GM13977 (cell line): ENCODE results near the gene GDF10.

Source experiments
- DNase-seq: peaks from one replicate; pipeline ENCODE4 v3.0.0; 2012; ENCODE audit warnings: low spot score
- CTCF ChIP-seq: IDR thresholded peaks from 2 replicates; pipeline ENCODE4 v1.5.1; 2012; ENCODE audit warnings: mild to moderate bottlenecking, control low read depth; ENCODE audit not compliant: insufficient read depth; ENCODE audit errors: extremely low read depth, missing control alignments
- in situ Hi-C: fragments of 300-500 bp; cut with MboI; formaldehyde crosslinking; loops from one replicate; pipeline ENCODE4 v1.12.0; 2022; ENCODE audit warnings: low sequenced_read_pairs, low pct_unique_long_range_greater_than_20kb, mixed read lengths, inconsistent platforms; ENCODE audit not compliant: unreplicated experiment

Gene GDF10

GRCh38 chr10:47255033-47255813 is 44.8 kb upstream of the GDF10 start:
- no peak for TF ChIP-seq CTCF

GRCh38 chr10:47255866-47256265 is 44.1 kb upstream of the GDF10 start:
- TF ChIP-seq CTCF = no peak
- in situ Hi-C loops = no loop called here
- no peak for DNase-seq

More at GRCh38 chr10:47255033-47255813, 44.8 kb upstream of the GDF10 start:
- in situ Hi-C loops = no loop called here
- no peak for DNase-seq

DNA sequence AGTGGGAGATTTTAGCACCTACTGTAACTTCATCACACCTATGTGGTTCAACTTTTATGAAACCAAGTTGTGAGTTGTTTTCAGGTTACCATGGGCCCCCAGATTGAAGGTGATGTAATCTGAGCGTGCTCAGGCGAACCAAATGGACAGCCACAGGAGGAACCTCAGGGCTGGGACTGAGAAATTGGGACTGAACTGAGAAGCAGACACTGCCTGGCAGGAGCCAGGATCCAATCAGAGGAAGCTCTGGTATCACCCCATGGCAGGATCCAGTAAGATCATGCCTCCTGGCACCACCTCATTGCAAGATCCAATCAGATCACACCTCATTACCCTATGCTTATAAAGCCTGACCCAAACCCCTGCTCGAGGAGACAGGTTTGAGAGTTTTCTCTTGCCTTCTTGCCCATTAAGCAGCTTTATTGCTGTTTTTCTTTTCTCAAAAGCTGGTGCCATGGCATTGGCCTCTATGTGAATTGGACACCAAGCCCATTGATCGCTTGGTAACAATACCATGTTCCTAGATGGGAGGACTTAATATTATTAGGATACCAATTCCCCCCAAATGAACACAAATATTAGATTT is 43.2 kb upstream of the GDF10 start:
- no peak for DNase-seq
- TF ChIP-seq CTCF = no peak
- in situ Hi-C loops = no loop called here

DNA sequence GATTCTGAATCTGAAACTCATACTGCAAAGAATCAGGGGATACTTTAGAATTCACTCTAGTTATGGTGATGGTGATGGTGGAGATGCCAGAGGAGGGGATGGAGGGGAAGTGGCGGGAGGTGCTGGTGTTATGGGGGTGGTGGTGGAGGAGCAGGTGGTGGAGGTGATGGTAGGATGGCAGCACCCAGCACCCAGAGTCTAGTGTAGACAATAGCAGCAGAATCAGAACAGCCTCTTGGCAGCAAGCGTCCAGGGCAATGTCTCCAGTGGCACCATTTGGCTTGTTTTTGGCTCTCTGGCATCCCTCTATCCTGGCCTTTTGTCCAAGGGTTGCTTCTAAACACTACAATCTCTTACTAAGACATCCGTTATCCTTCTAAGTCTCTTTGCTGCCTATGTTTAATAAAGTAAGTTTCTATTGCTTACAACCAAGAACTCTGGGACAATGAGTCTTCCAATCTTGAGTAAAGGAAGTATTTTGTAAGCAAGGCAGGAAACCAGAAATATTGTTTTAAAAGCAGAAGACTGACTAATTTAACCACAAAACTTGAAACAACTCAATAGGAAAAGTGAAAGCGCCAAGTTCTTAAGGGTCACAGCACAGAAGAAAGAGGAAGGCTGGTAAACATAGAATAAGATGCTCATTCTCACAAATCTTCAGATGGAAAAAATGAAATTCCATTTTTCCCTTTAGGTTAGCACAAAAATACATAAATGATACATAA is 42.4 kb upstream of the GDF10 start:
- in situ Hi-C loops = no loop called here

GRCh38 chr10:47258921-47259320 is 41.1 kb upstream of the GDF10 start:
- TF ChIP-seq CTCF = no peak
- DNase-seq = no peak
- in situ Hi-C loops = no loop called here

More for the DNA sequence above, 42.4 kb upstream of the GDF10 start:
- TF ChIP-seq CTCF = no peak
- peak; percentile 45 for DNase-seq

DNA sequence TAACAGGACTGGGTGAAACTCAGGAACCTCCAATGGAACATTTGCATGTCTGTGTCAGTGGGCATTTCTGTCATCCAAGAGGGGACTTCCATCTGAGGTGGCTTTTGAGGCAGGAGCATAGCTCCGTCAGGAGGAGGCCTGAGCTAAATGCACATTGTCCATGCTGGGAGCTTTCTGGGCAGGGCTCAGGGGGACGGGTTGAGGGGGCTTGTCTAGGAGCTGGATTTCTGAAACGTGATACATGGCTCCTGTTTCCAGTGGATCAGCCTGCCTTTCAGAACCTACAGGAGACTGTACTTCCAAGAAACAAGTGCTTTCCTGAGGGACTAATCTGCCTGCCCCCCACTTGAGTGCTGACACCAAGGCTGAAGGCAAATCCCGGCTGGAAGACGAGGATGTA is 40.5 kb upstream of the GDF10 start:
- DNase-seq = no peak
- in situ Hi-C loops = no loop called here
- no peak for TF ChIP-seq CTCF
